ENCODE measurements around the gene GTF2H2C.
"Not testable (repeated sequence)": the region's sequence is repeated elsewhere in the genome, so short reads cannot be mapped to it uniquely, and the experiment has no call there.

The GTF2H2C gene

DNA sequence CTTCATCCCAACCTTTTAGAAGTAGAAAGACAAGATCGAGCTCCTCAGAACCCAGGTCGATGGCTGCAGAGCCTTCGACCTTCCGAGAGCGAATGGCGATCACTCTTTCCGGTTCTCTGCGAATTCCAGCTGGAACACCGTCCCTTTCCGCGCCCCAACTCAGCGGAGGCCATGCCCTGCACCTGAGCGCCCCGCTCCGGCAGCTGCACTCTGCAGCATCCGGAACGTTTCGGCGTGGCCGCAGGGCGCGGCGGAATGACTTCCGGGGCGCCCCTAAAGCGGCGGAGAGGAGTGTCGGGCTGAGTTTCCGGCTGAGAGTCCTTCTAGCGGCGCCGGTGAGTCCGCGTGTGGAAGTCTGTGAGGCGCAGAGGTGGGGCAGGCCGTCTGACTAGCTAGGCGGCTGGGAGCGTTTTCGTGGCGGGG lies at the start of gene GTF2H2C:
GTF2H2C (plus strand) TSS at position 284 of the 423 bp plus-strand sequence. CDS start 4,942 bp downstream, outside the sequence.
- peak; percentile 78 for DNase-seq (ENCODE audit: low read depth)

DNA sequence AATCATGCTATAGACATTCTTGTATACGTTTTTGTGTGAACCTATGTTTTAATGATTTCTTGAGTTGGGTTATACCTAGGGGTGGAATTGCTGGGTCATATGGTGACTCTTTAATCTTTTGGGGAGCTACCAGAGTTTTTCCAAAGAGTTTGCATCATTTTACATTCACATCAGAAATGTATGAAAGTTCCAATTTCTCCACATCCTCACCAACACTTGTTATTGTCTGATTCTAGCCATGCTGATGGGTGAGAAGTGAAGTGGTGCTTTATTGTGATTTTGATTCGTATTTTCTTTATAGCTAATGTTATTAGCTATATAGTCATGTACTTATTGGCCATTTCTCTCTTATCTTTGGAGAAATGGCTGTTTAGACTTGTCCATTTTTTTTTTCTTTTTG lies 49.3 kb upstream of the GTF2H2C start:
- DNase-seq (ENCODE audit: low read depth) = no peak

DNA sequence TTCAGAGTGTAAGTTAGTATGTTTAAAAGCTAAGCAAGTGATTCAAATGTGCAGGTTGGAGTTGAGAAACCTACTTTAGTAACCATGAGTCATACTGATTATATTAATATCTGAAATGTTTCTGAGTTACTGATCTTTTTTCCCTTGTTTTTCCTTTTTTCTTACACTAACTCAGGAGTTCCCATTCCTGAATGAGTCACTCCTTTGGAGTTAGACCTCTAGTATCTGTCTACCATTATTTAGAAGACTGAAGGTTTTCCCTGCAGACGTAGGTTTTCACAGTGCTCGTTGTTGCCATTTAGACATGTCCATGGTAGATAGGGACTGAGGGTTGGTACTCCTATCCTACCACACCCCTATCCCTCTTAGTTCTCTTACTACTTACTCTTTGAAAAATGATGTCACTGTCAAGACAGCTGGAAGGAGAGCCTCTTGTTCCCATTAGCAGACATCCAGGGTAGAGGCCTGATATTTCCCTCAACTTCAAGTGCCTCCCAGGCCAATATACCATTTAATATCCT lies 47.2 kb upstream of the GTF2H2C start:
- peak; percentile 70 for DNase-seq (ENCODE audit: low read depth)

DNA sequence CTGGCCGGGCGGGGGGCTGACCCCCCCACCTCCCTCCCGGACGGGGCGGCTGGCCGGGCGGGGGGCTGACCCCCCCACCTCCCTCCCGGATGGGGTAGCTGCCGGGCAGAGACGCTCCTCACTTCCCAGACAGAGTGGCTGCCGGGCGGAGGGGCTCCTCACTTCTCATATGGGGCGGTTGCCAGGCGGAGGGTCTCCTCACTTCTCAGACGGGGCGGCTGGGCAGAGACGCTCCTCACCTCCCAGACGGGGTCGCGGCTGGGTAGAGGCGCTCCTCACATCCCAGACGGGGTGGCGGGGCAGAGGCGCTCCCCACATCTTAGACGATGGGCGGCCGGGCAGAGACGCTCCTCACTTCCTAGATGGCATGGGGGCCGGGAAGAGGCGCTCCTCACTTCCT lies 44.4 kb upstream of the GTF2H2C start:
- DNase-seq (ENCODE audit: low read depth) = not testable (repeated sequence)

DNA sequence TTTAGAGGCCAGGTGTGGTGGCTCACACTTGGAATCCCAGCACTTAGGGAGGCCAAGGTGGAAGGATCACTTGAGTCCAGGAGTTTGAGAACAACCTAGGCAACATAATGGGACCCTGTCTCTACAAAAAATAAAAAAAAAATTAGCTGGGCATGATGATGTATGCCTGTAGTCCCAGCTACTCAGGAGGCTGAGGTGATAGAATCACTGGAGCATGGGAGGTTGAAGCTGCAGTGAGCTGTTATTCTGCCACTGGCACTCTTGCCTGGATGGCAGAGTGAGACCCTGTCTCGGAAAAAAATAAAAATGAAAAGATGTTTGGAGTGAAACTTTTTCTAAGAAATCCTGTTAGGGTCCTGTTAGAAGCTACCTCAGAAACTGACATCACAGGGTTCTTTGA lies 43.2 kb upstream of the GTF2H2C start:
- DNase-seq (ENCODE audit: low read depth) = no peak

DNA sequence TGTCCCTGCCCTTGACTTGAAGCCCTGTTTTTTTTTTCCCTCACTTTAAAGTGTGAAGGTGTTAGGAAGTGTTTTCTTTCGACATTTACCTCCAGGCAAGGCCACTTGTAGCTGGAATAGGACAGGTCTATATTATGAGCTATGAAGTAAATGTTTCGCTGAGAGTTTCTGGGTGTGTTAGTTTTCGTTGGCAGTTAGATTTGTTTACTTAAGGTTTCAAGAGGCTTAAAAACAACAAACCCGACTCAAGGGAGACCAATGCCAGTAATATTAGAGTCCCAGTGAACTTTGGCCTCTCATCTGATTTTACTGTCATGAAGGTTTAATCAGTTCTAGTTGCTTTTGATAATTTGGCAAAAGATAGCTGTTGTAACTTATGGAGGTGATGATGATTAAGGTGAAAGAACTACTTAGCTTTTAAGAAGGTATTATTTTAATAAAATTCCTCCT lies 42.2 kb upstream of the GTF2H2C start:
- peak; percentile 43 for DNase-seq (ENCODE audit: low read depth)

DNA sequence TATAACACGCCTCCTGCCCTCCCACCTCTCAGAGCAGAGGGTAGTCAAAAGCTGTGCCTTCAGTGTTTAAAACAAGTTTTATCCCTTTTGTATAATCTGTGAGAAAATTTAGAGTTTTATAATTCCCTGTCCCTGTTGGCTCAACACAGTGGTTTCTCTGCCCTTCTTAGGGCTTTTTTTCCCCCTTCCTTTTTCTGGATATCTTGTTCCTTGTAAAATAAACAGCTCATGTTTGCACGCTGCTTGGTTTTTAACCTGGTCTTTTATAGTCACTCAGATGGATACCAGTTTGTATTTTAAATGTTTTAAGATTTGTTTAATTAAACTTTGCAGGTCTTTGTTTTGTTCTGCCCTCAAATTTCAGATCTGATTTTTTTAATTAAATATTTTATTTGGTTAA lies 40.7 kb upstream of the GTF2H2C start:
- no peak for DNase-seq (ENCODE audit: low read depth)

DNA sequence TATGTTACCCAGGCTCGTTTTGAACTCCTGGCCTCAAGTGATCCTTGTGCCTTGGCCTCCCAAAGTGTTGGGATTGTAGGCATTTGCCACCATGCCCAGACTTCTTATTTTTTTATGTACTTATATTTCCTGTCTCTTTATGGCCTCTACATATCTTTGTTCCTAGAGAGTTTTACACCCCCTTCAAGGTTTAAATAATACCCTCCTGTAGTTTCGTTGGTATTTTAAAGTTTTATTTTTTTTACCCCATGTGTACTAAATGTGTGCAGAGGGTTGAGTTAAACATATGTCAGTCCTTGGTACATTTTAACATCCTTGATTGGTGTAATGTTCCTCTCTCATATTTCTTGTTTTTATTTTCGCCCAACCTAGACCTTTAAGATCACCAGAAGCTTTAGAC lies 38.0 kb upstream of the GTF2H2C start:
- no peak for DNase-seq (ENCODE audit: low read depth)

DNA sequence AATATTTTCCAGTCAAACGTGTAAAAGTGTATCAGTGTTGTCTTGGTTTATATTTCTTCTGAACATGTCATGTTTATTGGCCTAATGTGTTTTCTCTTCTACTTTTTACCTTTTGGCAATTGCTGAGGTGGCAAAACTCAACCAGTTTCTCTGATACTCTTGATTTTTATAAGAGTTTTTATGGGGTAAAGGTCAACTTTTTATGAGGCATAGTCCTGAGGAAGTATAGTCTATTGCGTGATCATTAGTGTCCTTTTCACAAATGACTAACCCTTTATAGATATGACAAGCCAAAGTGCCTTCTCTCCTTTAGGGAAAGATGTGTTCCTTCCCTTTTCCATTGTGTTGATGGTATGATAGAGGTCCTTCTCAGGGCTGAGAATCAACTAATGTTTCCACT lies 34.5 kb upstream of the GTF2H2C start:
- peak; percentile 9 for DNase-seq (ENCODE audit: low read depth)

DNA sequence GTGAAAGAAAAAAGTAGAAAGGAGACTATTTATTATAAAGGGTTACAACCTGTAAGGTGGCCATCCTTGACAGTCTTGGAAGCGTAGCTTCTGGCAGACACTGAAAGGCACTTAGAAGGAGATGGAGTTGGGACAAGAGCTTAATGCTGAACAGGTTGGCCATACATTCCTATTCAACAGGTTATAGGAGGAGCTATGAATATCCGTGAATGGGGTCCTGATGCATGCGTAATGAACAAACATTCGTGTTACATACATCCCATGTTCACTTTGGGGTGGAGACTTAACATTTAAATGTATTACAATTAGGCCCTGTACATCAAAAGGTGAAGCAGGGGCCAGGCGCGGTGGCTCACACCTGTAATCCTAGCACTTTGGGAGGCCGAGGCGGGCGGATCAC lies 33.3 kb upstream of the GTF2H2C start:
- DNase-seq (ENCODE audit: low read depth) = no peak

DNA sequence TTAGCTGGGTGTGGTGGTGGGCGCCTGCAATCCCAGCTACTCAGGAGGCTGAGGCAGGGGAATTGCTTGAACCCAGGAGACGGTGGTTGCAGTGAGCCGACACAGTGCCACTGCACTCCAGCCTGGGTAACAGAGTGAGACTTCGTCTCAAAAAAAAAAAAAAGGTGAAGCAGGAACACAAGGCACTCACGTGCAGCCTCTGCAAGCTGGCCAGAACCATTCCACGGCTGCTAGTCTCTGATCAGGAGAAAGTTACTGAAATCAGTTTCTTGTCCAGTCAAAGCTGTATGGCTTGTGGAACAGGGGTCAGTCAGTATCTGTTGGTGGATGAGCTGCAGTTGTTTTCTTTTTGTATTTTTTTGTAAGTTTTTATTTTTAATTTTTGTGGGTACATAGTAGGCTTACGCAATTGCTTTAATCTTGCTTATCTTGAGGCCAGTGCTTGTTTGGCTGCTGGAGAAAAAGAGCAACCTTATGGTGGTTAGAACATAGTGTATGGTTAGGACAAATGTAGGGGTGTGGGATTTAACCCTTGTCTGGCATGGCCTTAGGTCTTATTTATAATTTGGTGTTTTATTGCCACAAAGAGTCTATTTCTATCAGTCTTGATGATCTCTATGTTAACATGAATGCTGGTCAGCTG lies 32.7 kb upstream of the GTF2H2C start:
- no peak for DNase-seq (ENCODE audit: low read depth)

DNA sequence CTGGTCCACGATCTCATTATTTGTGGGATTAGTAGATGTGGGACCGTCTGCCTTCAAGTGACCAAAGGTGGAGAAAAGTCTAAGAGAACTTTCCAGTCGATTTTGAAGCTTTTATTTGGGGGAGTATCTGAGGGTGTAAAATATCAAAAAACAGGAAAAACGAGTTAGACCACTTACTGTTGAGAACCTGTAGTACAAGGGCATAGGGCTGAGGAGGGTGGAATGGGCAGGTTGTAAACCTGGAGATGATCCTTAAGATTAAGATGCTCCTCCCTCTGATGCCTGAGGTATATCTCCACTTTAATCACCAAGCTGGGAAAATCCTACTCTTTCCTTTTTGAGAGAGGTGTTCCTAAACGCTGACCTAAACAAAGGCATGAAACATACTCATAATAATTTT lies 32.0 kb upstream of the GTF2H2C start:
- DNase-seq (ENCODE audit: low read depth) = no peak

DNA sequence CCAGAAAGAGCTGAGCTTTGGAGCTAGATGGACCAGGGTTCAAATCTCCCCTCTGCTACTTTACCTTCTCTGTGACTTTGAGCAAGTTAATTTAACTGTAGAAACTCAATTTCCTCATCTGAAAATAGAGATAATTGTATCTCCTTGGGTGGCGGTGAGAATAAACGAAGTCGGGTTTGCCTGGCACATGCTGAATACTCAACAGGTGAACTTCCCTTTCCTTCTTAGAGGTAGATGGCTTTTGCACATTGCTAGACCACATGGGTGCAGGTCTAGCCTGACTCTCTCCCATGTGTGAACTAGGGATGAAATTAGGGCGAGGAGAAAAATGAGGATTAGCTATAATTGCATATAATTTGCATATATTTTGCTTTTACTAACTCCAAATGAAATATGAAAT lies 31.4 kb upstream of the GTF2H2C start:
- DNase-seq (ENCODE audit: low read depth) = no peak

DNA sequence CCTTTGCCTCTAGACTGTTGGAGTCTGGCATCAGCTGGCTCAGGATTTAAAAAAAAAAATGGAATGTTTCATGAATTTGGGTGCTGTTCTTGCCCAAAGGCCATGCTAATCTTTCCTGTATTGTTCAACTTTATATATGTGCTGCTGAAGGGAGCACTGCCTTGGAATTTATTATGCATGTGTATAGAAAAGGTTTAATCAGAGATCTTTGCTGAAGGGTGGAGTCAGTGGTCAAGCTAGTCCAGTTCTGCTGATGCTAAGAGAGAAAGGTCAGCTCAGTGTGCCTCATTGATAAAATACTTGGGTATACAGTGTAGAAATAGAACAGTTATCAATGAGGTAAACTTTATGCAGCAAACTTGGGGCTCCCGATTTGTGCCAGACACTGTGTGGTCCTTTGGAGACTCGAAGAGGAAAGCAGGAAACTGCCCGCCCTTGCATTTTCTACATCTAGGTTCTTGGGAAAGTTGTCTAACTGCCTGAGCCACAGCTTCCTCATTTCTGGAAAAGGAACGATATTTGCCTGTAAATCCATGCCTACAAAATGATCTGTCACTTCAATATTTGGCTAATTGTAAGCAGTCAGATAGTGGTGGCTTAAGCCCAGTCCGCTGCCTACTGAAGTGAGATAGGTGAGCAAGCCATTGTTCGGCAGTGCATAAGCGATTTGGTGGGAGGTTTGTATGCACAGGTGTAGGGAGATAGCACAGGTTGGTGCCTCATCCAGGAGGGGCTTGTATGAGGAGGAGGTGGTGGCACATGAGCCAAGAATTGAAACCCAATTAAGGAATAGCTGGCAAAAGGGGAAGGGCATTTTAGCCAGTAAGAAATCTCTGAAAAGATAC lies 29.2 kb upstream of the GTF2H2C start:
- no peak for DNase-seq (ENCODE audit: low read depth)

DNA sequence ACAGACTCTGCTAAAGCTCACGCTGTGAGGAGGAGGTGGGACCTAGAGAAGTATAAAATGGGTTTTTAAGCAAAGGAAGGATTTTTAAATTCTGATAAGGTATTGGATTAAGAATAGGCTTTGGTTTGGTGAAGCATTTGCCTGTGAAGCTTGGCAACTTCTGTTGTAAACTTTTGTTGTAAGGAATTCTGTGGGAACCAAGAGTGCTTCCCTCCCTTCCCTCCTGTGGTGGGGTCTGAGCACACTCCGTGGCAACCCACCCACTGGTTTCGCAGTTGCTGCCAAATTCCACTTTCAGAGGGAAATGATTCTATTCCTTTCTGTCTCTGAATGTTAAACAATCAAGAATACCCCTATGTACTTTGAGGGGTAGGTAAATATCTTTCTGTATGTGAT lies 28.6 kb upstream of the GTF2H2C start:
- no peak for DNase-seq (ENCODE audit: low read depth)

DNA sequence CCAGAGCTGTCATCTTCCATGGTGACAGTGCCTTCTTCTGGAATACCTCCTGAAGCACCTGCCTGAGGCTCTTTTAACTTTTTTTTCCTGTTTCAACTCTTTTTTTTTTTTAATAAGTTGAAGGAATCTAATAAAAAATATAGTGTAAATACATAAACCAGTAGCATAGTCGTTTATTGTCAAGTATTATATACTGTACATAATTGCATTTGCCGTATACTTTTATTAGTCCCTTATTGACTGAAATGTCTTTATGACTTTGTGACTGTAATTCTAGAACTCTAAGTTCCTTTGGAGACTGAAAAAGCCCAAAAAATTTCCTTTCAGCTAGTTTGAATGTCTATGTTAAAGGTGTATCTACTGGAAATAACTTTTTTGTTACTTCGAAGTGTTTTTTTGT lies 22.1 kb upstream of the GTF2H2C start:
- DNase-seq (ENCODE audit: low read depth) = not testable (repeated sequence)

DNA sequence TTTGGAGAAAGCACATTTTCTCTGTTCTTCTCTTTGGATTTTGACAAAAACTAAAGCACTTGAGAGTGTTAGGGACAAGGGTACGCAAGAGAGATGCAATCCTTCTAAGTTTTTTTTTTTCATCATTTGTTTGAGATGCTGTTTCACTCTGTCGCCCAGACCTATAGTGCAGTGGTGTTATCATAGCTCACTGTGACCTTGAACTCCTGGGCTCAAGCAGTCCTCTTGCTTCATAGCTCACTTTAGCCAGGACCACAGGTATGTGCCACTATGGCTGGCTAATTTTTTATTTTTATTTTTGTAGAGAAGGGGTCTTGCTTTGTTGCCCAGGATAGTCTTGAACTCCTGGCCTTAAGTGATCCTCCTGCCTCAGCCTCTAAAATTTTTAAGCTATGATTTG lies 21.3 kb upstream of the GTF2H2C start:
- DNase-seq (ENCODE audit: low read depth) = not testable (repeated sequence)

DNA sequence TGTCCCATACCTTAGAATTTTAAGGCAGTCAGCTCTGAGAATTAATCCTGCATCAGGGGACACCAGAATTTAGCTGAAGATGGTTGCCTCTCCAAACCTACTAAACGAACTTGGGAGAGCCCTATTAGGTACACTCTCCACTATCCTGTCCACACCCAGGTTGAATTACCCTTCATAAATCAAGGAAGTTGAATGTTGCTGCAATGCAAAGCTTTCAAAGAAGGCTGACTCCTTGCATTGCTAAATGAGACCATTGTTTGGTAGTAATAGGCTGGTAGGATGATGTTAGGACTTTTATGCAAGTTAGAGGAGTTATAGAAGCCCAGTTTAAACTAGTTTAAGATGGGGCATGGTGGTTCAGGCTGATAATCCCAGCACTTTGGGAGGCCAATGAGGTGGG lies 18.6 kb upstream of the GTF2H2C start:
- DNase-seq (ENCODE audit: low read depth) = not testable (repeated sequence)

DNA sequence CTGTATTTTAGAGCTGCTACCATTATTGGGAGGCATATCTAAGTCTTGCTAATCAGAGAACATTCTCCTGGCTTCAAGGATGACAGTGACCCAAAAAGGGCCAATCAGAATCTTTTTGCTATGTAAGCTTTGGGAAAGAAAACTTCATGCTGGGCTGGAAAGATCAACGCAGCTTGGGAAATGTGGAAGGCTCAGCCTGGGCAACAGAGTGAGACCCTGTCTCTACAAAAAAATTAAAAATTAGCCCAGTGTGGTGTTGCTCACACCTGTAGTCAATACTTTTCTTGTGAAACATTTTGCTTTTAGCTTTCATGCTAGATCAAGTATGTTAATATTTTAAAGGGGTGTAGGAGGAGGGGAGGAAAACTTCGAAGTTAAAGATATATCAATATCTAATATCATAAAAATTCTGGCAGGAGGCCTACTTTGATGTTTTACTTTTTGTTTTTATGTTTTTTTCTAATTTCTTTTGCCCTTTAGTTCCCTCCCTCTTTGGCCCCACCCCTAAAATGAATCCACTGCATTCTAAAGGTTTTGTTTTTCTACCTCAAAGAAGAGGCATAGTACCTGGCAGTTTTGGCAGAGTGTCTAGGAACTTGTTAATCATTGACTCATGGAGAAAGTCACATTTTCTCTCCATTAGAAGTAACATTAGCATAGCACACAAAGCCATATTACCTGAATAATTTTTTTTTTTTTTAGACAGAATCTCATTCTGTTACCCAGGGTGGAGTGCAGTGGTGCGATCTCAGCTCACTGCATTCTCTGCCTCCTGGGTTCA lies 17.0 kb upstream of the GTF2H2C start:
- DNase-seq (ENCODE audit: low read depth) = not testable (repeated sequence)

DNA sequence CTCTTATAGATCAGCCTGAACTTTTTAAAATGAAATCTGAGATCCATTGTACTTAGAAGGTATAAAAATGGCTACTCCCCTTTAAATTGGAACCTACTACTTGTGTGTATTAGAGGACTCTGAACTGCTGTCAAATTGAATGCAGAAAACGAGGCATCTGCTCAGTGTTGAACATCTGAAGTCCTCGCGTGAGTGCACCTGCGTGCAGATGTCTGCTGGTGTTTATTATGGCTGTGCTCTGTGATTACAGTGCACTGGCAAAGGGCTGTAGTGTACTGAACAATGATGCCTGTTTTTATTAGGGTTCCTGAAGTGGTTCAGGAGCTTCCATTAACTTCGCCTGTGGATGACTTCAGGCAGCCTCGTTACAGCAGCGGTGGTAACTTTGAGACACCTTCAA lies 15.4 kb upstream of the GTF2H2C start:
- not testable (repeated sequence) for DNase-seq (ENCODE audit: low read depth)

DNA sequence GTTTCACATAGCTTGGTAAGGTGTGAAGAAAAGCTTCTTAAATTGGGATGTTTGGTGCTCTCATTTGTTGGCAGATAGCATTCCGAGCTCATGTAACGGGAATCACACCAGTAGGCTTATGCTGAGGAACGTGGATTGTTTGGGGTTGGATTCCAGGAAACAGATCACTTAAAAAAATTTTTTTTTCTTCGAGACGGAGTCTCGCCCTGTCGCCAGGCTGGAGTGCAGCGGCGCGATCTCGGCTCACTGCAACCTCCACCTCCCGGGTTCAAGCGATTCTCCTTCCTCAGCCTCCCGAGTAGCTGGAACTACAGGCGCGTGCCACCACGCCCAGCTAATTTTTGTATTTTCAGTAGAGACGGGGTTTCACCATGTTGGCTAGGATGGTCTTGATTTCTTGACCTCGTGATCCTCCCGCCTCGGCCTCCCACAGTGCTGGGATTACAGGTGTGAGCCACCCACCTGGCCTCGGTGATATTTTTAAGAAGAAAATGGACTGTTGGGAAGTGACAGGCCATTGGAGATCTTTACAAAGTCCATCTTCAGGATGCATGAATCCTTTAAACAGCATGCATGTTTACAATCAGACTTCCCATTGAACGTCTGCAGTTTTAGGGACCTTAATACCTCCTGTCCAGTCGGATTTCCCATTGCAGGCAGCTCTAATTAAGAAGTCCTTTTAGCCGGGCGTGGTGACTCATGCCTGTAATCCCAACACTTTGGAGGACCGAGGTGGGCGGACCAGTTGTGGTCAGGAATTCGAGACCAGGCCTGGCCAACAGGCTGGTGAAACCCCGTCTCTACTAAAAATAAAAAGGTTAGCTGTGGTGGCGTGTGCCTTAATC lies 818 bp downstream of the GTF2H2C start:
- DNase-seq (ENCODE audit: low read depth) = not testable (repeated sequence)
